Stimulated activated naive CD8-positive, alpha-beta T cell treated with anti-CD3 and anti-CD28 coated beads, Interleukin-15, Interleukin-2, amounts not matched to agents 100 ng/mL and 50 ng/mL, for 24 hours (primary cell): ENCODE results near the gene TENM3.
"Not testable (repeated sequence)": the region's sequence is repeated elsewhere in the genome, so short reads cannot be mapped to it uniquely, and the experiment has no call there.

Experiments used
- H3K27ac Mint-ChIP-seq: one replicate; pipeline ENCODE4 v1.8.0; 2021; ENCODE audit warnings: mild to moderate bottlenecking, mixed read lengths
- H3K27me3 Mint-ChIP-seq: one replicate; pipeline ENCODE4 v1.8.0; 2021; ENCODE audit warnings: mixed read lengths
- H3K36me3 Mint-ChIP-seq: one replicate; pipeline ENCODE4 v1.8.0; 2021; ENCODE audit warnings: low read depth, mixed read lengths
- H3K4me1 Mint-ChIP-seq: one replicate; pipeline ENCODE4 v1.8.0; 2021; ENCODE audit warnings: low read depth, mixed read lengths
- H3K4me3 Mint-ChIP-seq: one replicate; pipeline ENCODE4 v1.8.0; 2021; ENCODE audit warnings: mild to moderate bottlenecking, mixed read lengths
- H3K9me3 Mint-ChIP-seq: one replicate; pipeline ENCODE4 v1.8.0; 2021; ENCODE audit warnings: mixed read lengths

Gene TENM3

GRCh38 chr4:182237010-182237409 is 6.2 kb upstream of the TENM3 start:
- not testable (repeated sequence) for H3K9me3 Mint-ChIP-seq, H3K4me3 Mint-ChIP-seq, H3K27ac Mint-ChIP-seq, H3K27me3 Mint-ChIP-seq, H3K4me1 Mint-ChIP-seq, H3K36me3 Mint-ChIP-seq

DNA sequence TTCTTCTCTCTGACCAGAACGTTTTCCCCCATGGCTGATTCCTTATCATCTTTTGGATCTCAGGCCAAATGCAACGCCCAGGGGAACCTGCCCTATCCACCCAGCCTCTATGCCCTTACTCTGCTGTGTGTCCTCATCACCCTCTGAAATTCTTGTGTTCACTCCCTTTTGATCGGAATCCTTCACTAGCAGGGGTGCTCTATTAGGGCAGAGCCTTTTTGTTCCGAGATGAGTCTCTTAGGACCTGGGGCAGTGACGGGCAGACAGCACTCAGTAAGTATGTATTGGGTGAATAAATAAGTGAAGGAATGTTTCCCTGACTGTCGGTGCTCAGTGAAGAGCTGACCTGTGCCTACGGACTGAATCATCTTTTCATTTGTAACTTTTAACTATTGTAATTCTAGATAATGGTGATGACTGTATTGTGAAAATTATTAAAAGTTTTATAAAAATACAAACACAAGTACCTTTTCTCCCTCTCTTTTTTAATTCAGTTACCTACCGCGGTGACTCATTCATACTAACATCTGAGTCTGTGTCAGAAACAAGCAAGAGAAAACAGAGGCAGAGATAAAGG is 4.8 kb upstream of the TENM3 start:
- Mint-ChIP-seq H3K27ac (no peak overlapping the region), H3K4me3 (no peak overlapping the region), H3K9me3 (no peaks in the 10 kb centered on the region), H3K4me1 (no peaks in the 10 kb centered on the region), H3K36me3 (no peaks in the 10 kb centered on the region), H3K27me3 (no peaks in the 10 kb centered on the region)

DNA sequence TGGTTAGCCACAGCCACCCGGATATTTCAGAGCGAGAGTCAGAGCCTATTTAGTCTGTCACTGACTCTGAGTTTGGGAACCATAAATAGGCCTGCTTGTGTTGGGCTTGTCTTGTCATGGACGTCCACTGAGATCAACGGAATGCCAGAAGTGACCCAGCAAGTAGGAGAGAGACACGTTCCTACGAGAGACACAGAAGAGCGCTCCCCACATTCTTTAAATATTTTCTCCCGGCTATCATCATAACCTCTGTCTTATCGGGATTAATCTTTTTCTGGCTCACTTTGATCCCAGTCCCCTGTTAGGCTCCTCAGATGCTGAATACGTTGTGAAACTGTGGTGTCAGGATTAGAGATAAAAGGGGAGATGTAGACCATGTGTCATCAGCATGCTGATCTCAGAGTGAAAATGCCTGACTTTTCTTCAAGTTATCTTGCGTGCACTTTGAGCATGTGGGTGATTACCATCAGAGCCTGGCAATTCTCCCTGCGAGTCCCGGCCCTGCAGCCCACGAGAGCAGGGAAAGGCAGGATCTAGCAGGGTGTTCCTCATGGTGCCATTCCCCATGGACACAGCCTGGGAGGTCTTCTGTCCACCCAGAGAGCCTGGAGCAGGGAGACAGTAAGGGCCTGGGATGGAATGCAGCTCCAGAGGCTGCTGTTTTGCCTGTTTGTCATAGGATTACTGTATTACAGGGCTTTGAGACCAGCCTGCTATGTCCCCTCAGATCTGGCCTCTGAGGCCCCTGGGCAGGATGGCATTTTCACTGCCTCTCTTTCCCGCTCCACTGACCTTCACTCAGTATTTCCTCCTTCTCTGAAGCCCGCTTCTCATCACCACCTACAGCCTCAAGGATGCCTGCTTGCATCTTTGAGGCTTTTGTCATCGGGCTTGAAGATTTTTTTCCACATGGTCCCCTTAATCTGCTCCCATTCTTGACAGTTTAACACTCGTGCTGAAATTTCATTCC is 2.8 kb upstream of the TENM3 start:
- no peaks in the 10 kb centered on the region for H3K4me1 Mint-ChIP-seq
- H3K27me3 Mint-ChIP-seq, result peaks cover 3% of the 10 kb centered on the region
- peaks cover 6% of the 10 kb centered on the region for H3K9me3 Mint-ChIP-seq
- H3K27ac Mint-ChIP-seq, result no peak overlapping the region
- no peaks in the 10 kb centered on the region for H3K36me3 Mint-ChIP-seq
- no peak overlapping the region for H3K4me3 Mint-ChIP-seq

DNA sequence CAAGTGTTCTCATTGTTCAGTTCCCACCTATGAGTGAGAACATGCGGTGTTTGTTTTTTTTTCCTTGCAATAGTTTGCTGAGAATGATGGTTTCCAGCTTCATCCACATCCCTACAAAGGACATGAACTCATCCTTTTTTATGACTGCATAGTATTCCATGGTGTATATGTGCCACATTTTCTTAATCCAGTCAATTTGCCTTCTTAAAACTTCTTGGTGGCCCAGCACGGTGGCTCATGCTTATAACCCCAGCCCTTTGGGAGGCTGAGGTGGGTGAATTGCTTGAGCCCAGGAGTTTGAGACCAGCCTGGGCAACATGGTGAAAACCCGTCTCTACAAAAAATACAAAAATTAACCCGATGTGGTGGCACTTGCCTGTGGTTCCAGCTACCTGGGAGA is 942 bp upstream of the TENM3 start:
- H3K36me3 Mint-ChIP-seq, H3K9me3 Mint-ChIP-seq, H3K4me3 Mint-ChIP-seq, H3K27me3 Mint-ChIP-seq, H3K27ac Mint-ChIP-seq, H3K4me1 Mint-ChIP-seq: not testable (repeated sequence)

GRCh38 chr4:182242787-182243186 is 415 bp upstream of the TENM3 start:
- Mint-ChIP-seq H3K27me3 (peaks cover 3% of the 10 kb centered on the region), H3K4me1 (no peaks in the 10 kb centered on the region), H3K36me3 (no peaks in the 10 kb centered on the region), H3K27ac (no peak overlapping the region), H3K4me3 (no peak overlapping the region), H3K9me3 (peaks cover 6% of the 10 kb centered on the region)

GRCh38 chr4:182245041-182245440 is 1.8 kb downstream of the TENM3 start:
- H3K4me3 Mint-ChIP-seq, result no peak overlapping the region
- H3K27me3 Mint-ChIP-seq, result peaks cover 3% of the 10 kb centered on the region
- no peak overlapping the region for H3K27ac Mint-ChIP-seq
- H3K36me3 Mint-ChIP-seq, result no peaks in the 10 kb centered on the region
- no peaks in the 10 kb centered on the region for H3K4me1 Mint-ChIP-seq
- H3K9me3 Mint-ChIP-seq, result peaks cover 6% of the 10 kb centered on the region

DNA sequence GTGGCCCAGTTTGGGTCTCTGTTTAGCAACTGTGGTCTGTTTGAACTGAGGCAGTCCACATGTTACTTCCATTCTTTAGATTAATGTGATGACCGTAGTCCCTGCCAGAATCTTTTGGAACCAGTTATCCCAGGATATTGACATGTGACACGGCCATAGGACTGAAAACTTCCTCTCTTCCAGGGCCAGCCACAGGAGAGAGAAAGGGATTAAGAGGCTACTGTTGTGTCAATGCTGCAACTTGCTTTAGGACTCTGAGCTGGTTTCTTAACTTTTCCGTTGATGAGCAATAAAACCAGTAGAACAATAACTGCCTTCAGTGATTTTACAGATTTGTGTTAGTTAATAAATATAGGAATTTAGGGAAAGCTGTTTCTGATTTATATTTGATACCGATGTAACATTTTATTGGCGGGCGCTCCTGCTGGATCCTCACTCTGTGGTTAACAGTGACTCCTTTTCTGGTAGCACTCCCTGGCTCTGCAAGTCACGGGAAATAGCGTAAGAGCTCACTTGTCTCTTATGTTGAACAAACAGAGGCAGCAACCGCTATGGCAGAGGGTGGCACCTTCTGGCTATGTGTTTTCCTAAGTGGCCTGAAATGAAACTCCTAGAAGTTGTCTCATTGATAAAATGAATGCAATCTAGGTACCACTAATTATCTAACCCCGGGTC is 2.5 kb downstream of the TENM3 start:
- peaks cover 3% of the 10 kb centered on the region for H3K27me3 Mint-ChIP-seq
- H3K36me3 Mint-ChIP-seq, result no peaks in the 10 kb centered on the region
- no peaks in the 10 kb centered on the region for H3K4me1 Mint-ChIP-seq
- no peak overlapping the region for H3K27ac Mint-ChIP-seq
- H3K9me3 Mint-ChIP-seq, result peaks cover 6% of the 10 kb centered on the region
- no peak overlapping the region for H3K4me3 Mint-ChIP-seq

DNA sequence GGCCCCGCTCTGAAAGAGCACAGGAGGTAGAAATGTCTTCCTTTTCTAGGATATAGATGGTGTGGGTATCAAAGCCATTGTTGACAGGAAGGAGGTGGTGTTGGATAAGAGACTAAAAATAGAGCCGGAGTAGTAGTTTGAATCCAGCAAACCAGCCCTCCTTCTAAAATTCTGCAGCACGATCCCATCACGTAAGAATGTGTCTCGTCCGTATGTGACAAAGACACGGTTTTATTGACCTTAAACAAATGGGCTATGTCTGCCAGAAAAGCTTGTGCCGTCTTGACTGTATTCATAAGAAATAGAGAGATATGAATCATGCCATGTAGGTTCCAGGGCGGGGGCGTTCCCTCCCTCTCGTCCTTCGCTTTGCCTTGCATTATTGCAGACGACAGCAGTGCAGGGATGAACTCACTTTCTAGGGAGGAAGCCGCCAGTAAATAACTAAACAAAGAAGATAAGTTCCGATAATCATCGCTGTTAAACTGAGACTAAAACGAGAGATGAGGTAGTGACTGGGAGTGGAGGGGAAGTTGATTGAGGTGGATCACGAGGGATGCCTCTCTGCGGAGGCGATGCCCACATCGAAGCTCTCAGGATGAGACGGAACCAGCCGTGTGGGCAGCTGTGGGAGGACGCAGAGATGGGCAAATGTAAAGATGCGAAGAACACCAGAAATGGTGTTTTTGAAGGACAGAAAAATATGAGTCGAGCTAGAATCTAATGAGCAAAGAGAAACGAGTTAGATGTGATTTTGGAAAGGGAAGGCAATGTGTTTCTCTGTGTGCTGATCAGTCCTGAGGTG is 3.4 kb downstream of the TENM3 start:
- peaks cover 3% of the 10 kb centered on the region for H3K27me3 Mint-ChIP-seq
- H3K36me3 Mint-ChIP-seq, result no peaks in the 10 kb centered on the region
- H3K9me3 Mint-ChIP-seq, result peaks cover 6% of the 10 kb centered on the region
- no peak overlapping the region for H3K4me3 Mint-ChIP-seq
- no peaks in the 10 kb centered on the region for H3K4me1 Mint-ChIP-seq
- no peak overlapping the region for H3K27ac Mint-ChIP-seq

DNA sequence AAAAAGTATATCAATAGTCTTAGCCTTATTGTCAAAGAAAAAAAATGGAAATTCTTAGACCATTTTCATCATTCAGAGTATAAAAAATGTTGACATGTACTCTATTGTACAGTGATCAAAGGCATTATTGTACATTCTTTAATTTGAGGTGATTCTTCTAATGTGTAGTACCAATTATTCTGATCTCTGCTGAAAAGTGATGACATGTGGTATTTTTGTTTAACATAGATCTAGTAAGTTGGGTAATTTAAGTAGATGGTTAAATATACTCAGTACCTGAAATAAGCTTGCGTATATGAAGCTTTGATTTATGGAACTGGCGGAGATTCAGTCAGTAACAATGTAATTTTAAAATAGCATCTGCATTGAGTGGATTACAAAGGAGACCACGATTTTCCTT is 5.1 kb downstream of the TENM3 start:
- no peak overlapping the region for H3K27ac Mint-ChIP-seq
- H3K27me3 Mint-ChIP-seq, result peaks cover 3% of the 10 kb centered on the region
- peaks cover 6% of the 10 kb centered on the region for H3K9me3 Mint-ChIP-seq
- H3K36me3 Mint-ChIP-seq, result no peaks in the 10 kb centered on the region
- H3K4me1 Mint-ChIP-seq, result no peaks in the 10 kb centered on the region
- no peak overlapping the region for H3K4me3 Mint-ChIP-seq

DNA sequence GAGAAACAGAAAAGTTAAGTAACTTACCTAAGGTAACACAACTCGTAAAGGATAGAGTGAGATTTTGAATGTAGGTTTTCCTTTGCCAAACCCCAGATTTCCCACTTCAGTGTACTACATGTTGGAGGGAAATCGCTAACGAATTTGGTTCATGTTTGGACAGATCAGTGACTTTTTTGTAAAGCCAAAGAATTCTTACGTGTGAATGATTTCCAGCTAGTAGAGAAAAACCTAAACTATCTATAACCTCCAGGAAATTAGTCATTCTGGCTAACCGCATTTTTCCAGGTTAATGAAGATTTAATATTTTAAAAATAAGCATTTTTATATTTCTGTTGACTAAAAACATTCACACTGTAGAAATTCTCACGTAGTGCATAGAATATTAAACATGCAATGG is 7.2 kb downstream of the TENM3 start:
- no peaks in the 10 kb centered on the region for H3K36me3 Mint-ChIP-seq
- H3K4me1 Mint-ChIP-seq, result no peaks in the 10 kb centered on the region
- no peak overlapping the region for H3K27ac Mint-ChIP-seq
- no peaks in the 10 kb centered on the region for H3K27me3 Mint-ChIP-seq
- no peak overlapping the region for H3K4me3 Mint-ChIP-seq
- H3K9me3 Mint-ChIP-seq, result no peaks in the 10 kb centered on the region

DNA sequence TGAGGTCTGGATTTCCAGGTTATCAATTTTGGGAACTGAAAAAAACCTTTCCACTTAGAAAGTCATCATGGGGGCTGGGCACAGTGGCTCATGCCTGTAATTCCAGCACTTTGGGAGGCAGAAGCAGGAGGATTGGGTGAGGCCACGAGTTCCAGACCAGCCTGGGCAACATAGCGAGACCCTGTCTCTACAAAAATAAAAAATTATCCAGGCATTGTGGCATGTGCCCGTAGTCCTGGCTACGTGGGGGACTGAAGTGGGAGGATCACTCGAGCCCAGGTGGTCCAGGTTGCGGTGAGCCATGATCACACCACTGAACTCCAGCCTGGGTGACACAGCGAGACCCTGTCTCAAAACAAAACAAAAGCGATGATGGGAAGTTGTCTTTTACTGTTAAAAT is 7.9 kb downstream of the TENM3 start:
- Mint-ChIP-seq H3K9me3 (no peaks in the 10 kb centered on the region), H3K36me3 (no peaks in the 10 kb centered on the region), H3K4me3 (no peak overlapping the region), H3K4me1 (no peaks in the 10 kb centered on the region), H3K27me3 (no peaks in the 10 kb centered on the region), H3K27ac (no peak overlapping the region)

GRCh38 chr4:182252220-182252619 is 9.0 kb downstream of the TENM3 start:
- Mint-ChIP-seq H3K4me3 (no peak overlapping the region), H3K4me1 (no peaks in the 10 kb centered on the region), H3K27me3 (no peaks in the 10 kb centered on the region), H3K9me3 (no peaks in the 10 kb centered on the region), H3K36me3 (no peaks in the 10 kb centered on the region), H3K27ac (no peak overlapping the region)

DNA sequence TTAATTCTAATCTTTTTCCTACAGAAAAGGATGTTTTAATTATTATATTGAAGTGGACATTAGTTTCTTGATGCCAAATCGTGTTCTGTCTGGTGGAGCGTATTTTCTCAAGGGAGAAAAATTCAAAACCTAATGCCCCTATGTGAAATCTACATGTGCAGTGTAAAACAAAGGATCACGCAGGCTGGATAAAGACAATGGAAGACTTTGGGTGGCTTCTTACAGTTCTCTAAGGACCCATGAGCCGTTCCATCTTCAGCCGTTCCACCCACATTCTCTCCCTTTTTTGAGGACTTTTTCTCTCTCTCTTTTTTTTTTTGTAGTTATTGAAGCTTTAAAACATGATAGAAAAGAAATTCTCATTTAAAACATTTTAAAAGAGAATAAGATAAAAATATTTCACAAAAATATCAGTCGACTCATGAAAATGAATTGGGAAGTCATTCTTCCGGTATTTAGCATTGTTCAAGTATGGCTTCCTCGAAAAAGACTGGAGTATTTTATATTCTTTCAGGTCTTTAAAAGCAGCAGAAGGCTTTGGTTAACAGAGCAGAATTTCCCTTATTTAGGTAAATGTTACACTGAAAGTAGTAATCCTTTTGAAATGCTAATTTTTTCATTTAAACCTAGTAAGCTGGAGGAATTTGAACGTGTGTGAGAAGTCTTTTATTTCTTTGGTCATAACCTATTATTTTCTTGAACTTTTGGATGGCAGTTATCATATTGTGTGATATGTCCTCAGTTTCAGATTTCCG is 11.0 kb downstream of the TENM3 start:
- no peaks in the 10 kb centered on the region for H3K36me3 Mint-ChIP-seq
- no peaks in the 10 kb centered on the region for H3K9me3 Mint-ChIP-seq
- H3K4me3 Mint-ChIP-seq, result no peak overlapping the region
- H3K4me1 Mint-ChIP-seq, result no peaks in the 10 kb centered on the region
- H3K27ac Mint-ChIP-seq, result no peak overlapping the region
- H3K27me3 Mint-ChIP-seq, result no peaks in the 10 kb centered on the region

- Mint-ChIP-seq H3K27ac (no peak overlapping the region), H3K4me3 (no peak overlapping the region), H3K36me3 (no peaks in the 10 kb centered on the region), H3K4me1 (no peaks in the 10 kb centered on the region), H3K27me3 (no peaks in the 10 kb centered on the region), H3K9me3 (no peaks in the 10 kb centered on the region)
Observed at GRCh38 chr4:182255441-182256190, 12.4 kb downstream of the TENM3 start.
